B cell (primary cell): ENCODE measurements around the gene SLC2A10. TPM values are rescaled to one million over a fixed set of nuclear protein-coding genes. Genes with fewer than 3 reads are reported as not detected.

ENCODE experiments used
- ATAC-seq: fragments of 200-7000 bp; cut with Tn5 transposase; one replicate; pipeline ENCODE4 v1.10.0; 2021; ENCODE audit warnings: low read depth, mild to moderate bottlenecking, moderate number of reproducible peaks, moderate library complexity
- CTCF ChIA-PET: fragments of 350-600 bp; sonication (Branson Sonifier 250); formaldehyde crosslinking; loops from one replicate; lab custom pipeline; 2021; ENCODE audit warnings: antibody characterized with exemption, inconsistent platforms; lab: Charles Lee
- POLR2A ChIA-PET: fragments of 350-600 bp; sonication (Branson Sonifier 250); formaldehyde crosslinking; loops from one replicate; lab custom pipeline; 2021; ENCODE audit warnings: antibody characterized with exemption; lab: Charles Lee
- DNase-seq: peaks from one replicate; pipeline ENCODE4 v3.0.0; 2013
- H2AFZ ChIP-seq: 2 replicates; pipeline ENCODE4 v1.6.1; 2012; ENCODE audit warnings: mild to moderate bottlenecking, low read depth, low read length; ENCODE audit not compliant: insufficient read depth, poor library complexity, severe bottlenecking
- H3K27ac ChIP-seq, 2 donors: 1 replicate in 1 of 2; 2 replicates in 1 of 2; pipeline ENCODE4 v1.5.1; 2012 to 2013; ENCODE audit warnings: low read length in 2 of 2, mild to moderate bottlenecking in 2 of 2, moderate library complexity in 1 of 2
- H3K27me3 ChIP-seq, 4 experiments: fragments of 200-600 bp in 1 of 4; sonication (generic) in 1 of 4; replicated peaks in 1 of 4; 1 replicate in 2 of 4; 2 replicates in 2 of 4; pipeline versions ENCODE4 v1.6.1 to v1.7.0; 2013 to 2016; ENCODE audit warnings: low read length in 3 of 4, mild to moderate bottlenecking in 2 of 4, mixed read lengths in 1 of 4, moderate library complexity in 1 of 4; ENCODE audit not compliant: insufficient read depth in 4 of 4, control insufficient read depth in 3 of 4; ENCODE audit errors: control extremely low read depth in 1 of 4
- H3K36me3 ChIP-seq, 2 experiments: replicated peaks in 1 of 2; 1 replicate in 1 of 2; 2 replicates in 1 of 2; pipeline versions ENCODE4 v1.6.1 to v1.7.1; 2013; ENCODE audit warnings: low read length in 1 of 2; ENCODE audit not compliant: insufficient read depth in 2 of 2, control insufficient read depth in 1 of 2; ENCODE audit errors: control extremely low read depth in 1 of 2, extremely low read depth in 1 of 2
- H3K4me1 ChIP-seq, 2 donors: fragments of 200-600 bp in 1 of 2; sonication (generic) in 1 of 2; 1 replicate in 1 of 2; 2 replicates in 1 of 2; pipeline versions ENCODE4 v1.5.1 to v1.6.1; 2013 to 2017; ENCODE audit warnings: low read length in 2 of 2; ENCODE audit not compliant: control insufficient read depth in 2 of 2, insufficient read depth in 2 of 2
- H3K4me2 ChIP-seq: replicated peaks from 2 replicates; pipeline ENCODE3; 2012; ENCODE audit warnings: mild to moderate bottlenecking, low read depth, low read length; ENCODE audit not compliant: poor library complexity, severe bottlenecking
- H3K4me3 ChIP-seq, 5 experiments: fragments of 200-600 bp in 1 of 5; sonication (generic) in 1 of 5; 1 replicate in 3 of 5; 2 replicates in 2 of 5; pipeline versions ENCODE4 v1.5.1 to v1.7.0; 2011 to 2016; ENCODE audit warnings: low read length in 4 of 5, mild to moderate bottlenecking in 4 of 5, low read depth in 2 of 5, control low read depth in 1 of 5, moderate library complexity in 1 of 5; ENCODE audit not compliant: insufficient read depth in 1 of 5; ENCODE audit errors: control extremely low read depth in 1 of 5, extremely low read depth in 1 of 5
- H3K79me2 ChIP-seq: fragments of 200-600 bp; sonication (generic); one replicate; pipeline ENCODE4 v1.6.0; 2016; ENCODE audit warnings: low read length; ENCODE audit not compliant: control insufficient read depth, insufficient read depth
- H3K9ac ChIP-seq: fragments of 200-600 bp; sonication (generic); 2 replicates; pipeline ENCODE4 v1.6.1; 2017; ENCODE audit warnings: mild to moderate bottlenecking, low read length, moderate library complexity
- H3K9me3 ChIP-seq, 3 donors: one replicate each; pipeline versions ENCODE4 v1.6.1 to v1.7.1; 2013; ENCODE audit warnings: low read length in 2 of 3; ENCODE audit not compliant: control insufficient read depth in 2 of 3, insufficient read depth in 1 of 3; ENCODE audit errors: control extremely low read depth in 1 of 3
- H4K20me1 ChIP-seq: 2 replicates; pipeline ENCODE4 v1.6.0; 2012; ENCODE audit warnings: mild to moderate bottlenecking, low read length; ENCODE audit not compliant: insufficient read depth, control insufficient read depth, poor library complexity, severe bottlenecking
- H3K27ac Mint-ChIP-seq: one replicate; pipeline ENCODE4 v1.8.0; 2021; ENCODE audit warnings: mixed read lengths
- H3K27me3 Mint-ChIP-seq: one replicate; pipeline ENCODE4 v1.8.0; 2021; ENCODE audit warnings: mixed read lengths
- H3K4me1 Mint-ChIP-seq: one replicate; pipeline ENCODE4 v1.8.0; 2021; ENCODE audit warnings: mixed read lengths
- H3K4me3 Mint-ChIP-seq: one replicate; pipeline ENCODE4 v1.8.0; 2021; ENCODE audit warnings: mixed read lengths
- H3K9me3 Mint-ChIP-seq: one replicate; pipeline ENCODE4 v1.8.0; 2022; ENCODE audit warnings: mixed read lengths; ENCODE audit not compliant: insufficient read depth
- EZH2 ChIP-seq: IDR thresholded peaks from 2 replicates; pipeline ENCODE4 v1.6.1; 2012; ENCODE audit warnings: borderline replicate concordance, low read depth, mild to moderate bottlenecking, moderate library complexity, low read length; ENCODE audit not compliant: insufficient read depth, poor library complexity, severe bottlenecking
- WGBS: methylation state at CpG from one replicate; pipeline ENCODE4 v1.1.5; 2013; ENCODE audit warnings: missing lambda C conversion rate; ENCODE audit not compliant: insufficient coverage; 5-methylcytosine and 5-hydroxymethylcytosine counted together
- intact Hi-C: fragments of 100-400 bp; cut with micrococcal nuclease; formaldehyde crosslinking; loops from one replicate; pipeline ENCODE4 v1.10.0; 2022
- polyA plus RNA-seq: library from polyadenylated mRNA; depleted of rRNA; stranded (reverse); fragments of >200 nt; gene quantifications from 2 replicates; pipeline ENCODE4 v1.2.3, GENCODE V29; 2012
- total RNA-seq, 2 donors: library from RNA; stranded (reverse); fragments of 120-200 nt in 1 of 2; gene quantifications; 1 replicate in 1 of 2; 2 replicates in 1 of 2; pipeline versions ENCODE4 v1.2.3 to v1.2.4, GENCODE V29; 2013 to 2022
- TF ChIP-seq, protein P1 (sequence below): fragments of 200-600 bp; IDR thresholded peaks from one replicate; pipeline ENCODE4 v1.8.0; 2022; ENCODE audit warnings: antibody characterized with exemption, mild to moderate bottlenecking

The SLC2A10 gene
- total and polyA plus RNA-seq, 2 donors (not counting 1 experiment from before 2014, with no cell fraction given), result not detected

DNA sequence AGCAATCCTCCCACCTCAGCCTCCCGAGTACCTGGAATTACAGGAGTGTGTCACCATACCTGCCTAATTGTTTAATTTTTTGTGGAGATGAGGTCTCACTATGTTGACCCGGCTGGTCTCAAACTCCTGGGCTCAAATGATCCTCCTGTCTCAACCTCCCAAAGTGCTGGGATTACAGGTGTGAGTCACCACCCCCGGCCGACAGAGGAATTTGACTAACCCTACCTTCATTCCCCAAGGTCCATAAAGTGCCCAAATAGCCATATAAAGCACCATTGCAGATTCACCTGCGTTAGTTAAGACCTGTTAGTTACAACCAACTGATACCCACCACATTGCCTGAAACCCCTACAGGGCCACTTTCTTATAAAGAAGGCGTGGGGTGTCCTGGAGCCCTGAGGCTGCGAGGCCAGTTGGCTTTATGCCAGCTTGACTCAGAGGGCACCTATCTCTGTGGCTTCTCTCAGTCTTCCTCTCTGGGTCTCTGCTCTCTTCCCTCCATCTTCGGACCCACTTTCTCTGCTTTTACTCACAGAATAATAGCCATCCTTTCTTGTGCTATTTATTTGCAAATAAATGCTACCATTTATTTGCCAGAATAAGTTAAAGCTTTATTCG lies 65.6 kb downstream of the SLC2A10 start:
- POLR2A ChIA-PET, result no interaction called here
- H3K27me3 ChIP-seq, result peaks cover 0 to 6% (median 0%) of the 10 kb centered on the region in 4 experiments
- H3K4me2 ChIP-seq, result no peak overlapping the region
- no peaks in the 10 kb centered on the region for H3K79me2 ChIP-seq
- H3K9ac ChIP-seq, result no peak overlapping the region
- H3K9me3 Mint-ChIP-seq, result no peaks in the 10 kb centered on the region
- H2AFZ ChIP-seq, result no peak overlapping the region
- DNase-seq (no peak), ATAC-seq (no peak)
- H3K27ac ChIP-seq, result no peak overlapping the region
- H3K27ac Mint-ChIP-seq, result no peak overlapping the region
- no peak overlapping the region for H3K4me3 Mint-ChIP-seq
- H3K4me1 ChIP-seq, result no peaks in the 10 kb centered on the region
- 90% methylated on average over 6 of the region's 9 CpGs for WGBS
- CTCF ChIA-PET, result no interaction called here
- intact Hi-C loops, result no loop called here
- no peak overlapping the region for H3K4me3 ChIP-seq
- TF ChIP-seq, protein P1, sequence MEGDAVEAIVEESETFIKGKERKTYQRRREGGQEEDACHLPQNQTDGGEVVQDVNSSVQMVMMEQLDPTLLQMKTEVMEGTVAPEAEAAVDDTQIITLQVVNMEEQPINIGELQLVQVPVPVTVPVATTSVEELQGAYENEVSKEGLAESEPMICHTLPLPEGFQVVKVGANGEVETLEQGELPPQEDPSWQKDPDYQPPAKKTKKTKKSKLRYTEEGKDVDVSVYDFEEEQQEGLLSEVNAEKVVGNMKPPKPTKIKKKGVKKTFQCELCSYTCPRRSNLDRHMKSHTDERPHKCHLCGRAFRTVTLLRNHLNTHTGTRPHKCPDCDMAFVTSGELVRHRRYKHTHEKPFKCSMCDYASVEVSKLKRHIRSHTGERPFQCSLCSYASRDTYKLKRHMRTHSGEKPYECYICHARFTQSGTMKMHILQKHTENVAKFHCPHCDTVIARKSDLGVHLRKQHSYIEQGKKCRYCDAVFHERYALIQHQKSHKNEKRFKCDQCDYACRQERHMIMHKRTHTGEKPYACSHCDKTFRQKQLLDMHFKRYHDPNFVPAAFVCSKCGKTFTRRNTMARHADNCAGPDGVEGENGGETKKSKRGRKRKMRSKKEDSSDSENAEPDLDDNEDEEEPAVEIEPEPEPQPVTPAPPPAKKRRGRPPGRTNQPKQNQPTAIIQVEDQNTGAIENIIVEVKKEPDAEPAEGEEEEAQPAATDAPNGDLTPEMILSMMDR, result no peak
- TF ChIP-seq EZH2, result no peak
- no peaks in the 10 kb centered on the region for H4K20me1 ChIP-seq
- no peaks in the 10 kb centered on the region for H3K9me3 ChIP-seq
- H3K36me3 ChIP-seq, result no peaks in the 10 kb centered on the region
- peaks cover 32% of the 10 kb centered on the region for H3K27me3 Mint-ChIP-seq
- no peaks in the 10 kb centered on the region for H3K4me1 Mint-ChIP-seq

GRCh38 chr20:46775806-46776205 lies 66.4 kb downstream of the SLC2A10 start:
- Mint-ChIP-seq H3K27me3 (peaks cover 25% of the 10 kb centered on the region), H3K4me3 (no peak overlapping the region), H3K9me3 (no peaks in the 10 kb centered on the region), H3K4me1 (no peaks in the 10 kb centered on the region), H3K27ac (no peak overlapping the region)
- POLR2A ChIA-PET, result no interaction called here
- no peaks in the 10 kb centered on the region for H3K79me2 ChIP-seq
- no peaks in the 10 kb centered on the region for H3K4me1 ChIP-seq
- intact Hi-C loops, result no loop called here
- no peaks in the 10 kb centered on the region for H3K36me3 ChIP-seq
- DNase-seq (no peak), ATAC-seq (no peak)
- no peak overlapping the region for H3K27ac ChIP-seq
- no peak overlapping the region for H3K4me3 ChIP-seq
- no peak overlapping the region for H3K4me2 ChIP-seq
- H4K20me1 ChIP-seq, result no peaks in the 10 kb centered on the region
- H3K9ac ChIP-seq, result no peak overlapping the region
- TF ChIP-seq, protein P1, result no peak
- TF ChIP-seq EZH2, result no peak
- no peaks in the 10 kb centered on the region for H3K9me3 ChIP-seq
- H3K27me3 ChIP-seq, result peaks cover 0 to 6% (median 0%) of the 10 kb centered on the region in 4 experiments
- WGBS, result no CpG with 5 or more reads among the region's 1 CpG
- no peak overlapping the region for H2AFZ ChIP-seq
- CTCF ChIA-PET, result no interaction called here
